ENCODE results near the gene PADI3. TPM values are rescaled to one million over a fixed set of nuclear protein-coding genes. Genes with fewer than 3 reads are reported as not detected.

PADI3 gene
- total and polyA plus RNA-seq, 2 of the 8 experiments (the other 6 are each of a cell fraction or from before 2014, with no cell fraction given): 0.37 to 0.94 TPM

DNA sequence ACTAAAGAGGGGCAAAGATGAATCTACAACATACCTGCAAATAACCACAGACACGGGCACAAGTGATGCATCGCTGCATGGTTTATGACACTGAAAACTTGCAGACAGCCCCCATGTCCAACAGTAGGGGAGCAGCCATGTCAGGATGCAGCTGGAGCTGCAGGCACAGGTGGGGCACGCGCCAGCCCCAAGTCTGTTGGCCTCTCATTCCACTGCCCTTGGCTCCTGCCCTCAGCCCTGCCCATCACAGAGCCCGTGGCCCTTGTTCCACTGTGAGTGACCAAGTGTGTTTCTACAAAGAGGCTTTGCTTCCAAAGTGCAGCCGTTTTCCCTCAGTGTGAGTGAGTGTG lies 55.9 kb downstream of the PADI3 start:
- H3K4me2 ChIP-seq (ENCODE audit: insufficient read depth in 1 of 2, low read depth in 2 of 2, low read length in 2 of 2): no peak overlapping the region
- no peak overlapping the region for H3K4me3 ChIP-seq (ENCODE audit: extremely low read depth in 1 of 4, insufficient read depth in 2 of 4, low read depth in 3 of 4, low read length in 4 of 4)
- WGBS, 2 experiments (ENCODE audit: extremely low coverage in 1 of 2, insufficient coverage in 1 of 2, insufficient read length in 1 of 2, insufficient replicate concordance in 2 of 2, low coverage in 1 of 2, low lambda C conversion rate in 2 of 2, missing lambda C conversion rate in 1 of 2): 80% methylated on average over 6 of the region's 6 CpGs; no CpG with 5 or more reads in 1 of the 2 experiments
- H3K23me2 ChIP-seq (ENCODE audit: low read depth, low read length): no peaks in the 10 kb centered on the region
- no peak overlapping the region for H3K23ac ChIP-seq (ENCODE audit: insufficient read length)
- FAIRE-seq (no peak), DNase-seq (ENCODE audit: low read depth in 1 of 2, low spot score in 2 of 2) (no peak)
- no peak overlapping the region for H2BK120ac ChIP-seq (replicated peaks; ENCODE audit: low read depth, low read length)
- 0 out of 2 replicates have a peak overlapping the region, but pooled peaks have one; percentile 7 for H4K8ac ChIP-seq (ENCODE audit: extremely low read depth, insufficient read depth, low read length)
- no peak overlapping the region for H3K27ac ChIP-seq (ENCODE audit: low read depth, low read length)
- ChIA-PET POLR2A (ENCODE audit: partially characterized antibody) (no interaction called here), CTCF (ENCODE audit: partially characterized antibody) (interaction anchor here (0.7 to 1.7 kb wide), 4 partner anchors 32 to 179 kb away, joined by 3 read pairs; no protein-coding TSS in a partner anchor)
- H2BK5ac ChIP-seq (ENCODE audit: low read depth, low read length): 0 out of 2 replicates have a peak overlapping the region, but pooled peaks have one; percentile 9
- H3K4me1 ChIP-seq (replicated peaks in 1 of 4; ENCODE audit: control insufficient read depth in 3 of 4, insufficient read depth in 4 of 4, low read length in 3 of 4): peaks cover 5 to 12% (median 8%) of the 10 kb centered on the region in 4 experiments
- no peaks in the 10 kb centered on the region for H3K27me3 ChIP-seq (replicated peaks in 1 of 4; ENCODE audit: control insufficient read depth in 3 of 4, extremely low read depth in 1 of 4, insufficient read depth in 3 of 4, low read length in 3 of 4)
- H3K14ac ChIP-seq (ENCODE audit: insufficient read length): no peak overlapping the region
- H2AFZ ChIP-seq (ENCODE audit: low read length): 0 out of 2 replicates have a peak overlapping the region, but pooled peaks have one; percentile 29
- no peak overlapping the region for H3K9ac ChIP-seq (replicated peaks in 1 of 4; ENCODE audit: extremely low read depth in 1 of 4, low read depth in 3 of 4, low read length in 3 of 4)
- H3K36me3 ChIP-seq (ENCODE audit: control insufficient read depth in 2 of 4, insufficient read depth in 4 of 4, low read length in 3 of 4): no peaks in the 10 kb centered on the region
- no peak overlapping the region for H2BK15ac ChIP-seq (ENCODE audit: low read length)
- H3K18ac ChIP-seq (ENCODE audit: extremely low read depth, low read length): no peak overlapping the region
- H2BK12ac ChIP-seq (ENCODE audit: low read depth, low read length): no peak overlapping the region
- no peaks in the 10 kb centered on the region for H4K20me1 ChIP-seq (replicated peaks in 1 of 2; ENCODE audit: control insufficient read depth in 1 of 2, insufficient read depth in 2 of 2, low read length in 2 of 2)
- H4K91ac ChIP-seq (replicated peaks; ENCODE audit: insufficient read length, low read length): no peak overlapping the region
- H3K4ac ChIP-seq (replicated peaks; ENCODE audit: insufficient read length, low read depth, low read length): no peak overlapping the region
- peaks cover 15 to 17% of the 10 kb centered on the region in 2 experiments for H3K9me3 ChIP-seq (ENCODE audit: insufficient read depth in 2 of 2, low read depth in 1 of 2, low read length in 1 of 2)
- no peak overlapping the region for H2BK20ac ChIP-seq (ENCODE audit: low read length)
- H2AK5ac ChIP-seq (ENCODE audit: low read depth, low read length): no peak overlapping the region
- no peak overlapping the region for H3K56ac ChIP-seq (replicated peaks; ENCODE audit: insufficient read length, low read depth, low read length)
- no peak overlapping the region for H4K5ac ChIP-seq (ENCODE audit: insufficient read length, low read depth, low read length)
- no peaks in the 10 kb centered on the region for H3K79me1 ChIP-seq (ENCODE audit: low read depth, low read length)
- H3K79me2 ChIP-seq (ENCODE audit: control insufficient read depth in 1 of 2, insufficient read depth in 2 of 2, low read length in 2 of 2): no peaks in the 10 kb centered on the region
- TF ChIP-seq RNF2 (IDR thresholded peaks at IDR 0.05; ENCODE audit: borderline replicate concordance, low read depth, low read length, missing control alignments, poor library complexity, severe bottlenecking) (no peak), PHF8 (conservative IDR thresholded peaks at IDR 0.05; ENCODE audit: low read depth, low read length) (no peak), SRF (IDR thresholded peaks at IDR 0.05; ENCODE audit: low read depth, low read length) (no peak), KDM1A (IDR thresholded peaks at IDR 0.05; ENCODE audit: borderline replicate concordance, low read length) (no peak), KDM5A (IDR thresholded peaks at IDR 0.05; ENCODE audit: low read length) (no peak), RAD21 (IDR thresholded peaks at IDR 0.05 in 1 of 2, conservative IDR thresholded peaks at IDR 0.05 in 1 of 2; ENCODE audit: low read depth in 2 of 2, low read length in 2 of 2) (no peak), SUZ12 (IDR thresholded peaks at IDR 0.05; ENCODE audit: low read length) (no peak), BCL11A (IDR thresholded peaks at IDR 0.05; ENCODE audit: low read depth in 2 of 2, low read length in 2 of 2) (no peak), TBP (IDR thresholded peaks at IDR 0.05; ENCODE audit: low read depth, low read length) (no peak), CREB1 (IDR thresholded peaks at IDR 0.05) (no peak), BACH1 (IDR thresholded peaks at IDR 0.05; ENCODE audit: low read length) (no peak), JUN (IDR thresholded peaks at IDR 0.05; ENCODE audit: low read depth, low read length) (no peak), CHD2 (IDR thresholded peaks at IDR 0.05; ENCODE audit: low read length) (no peak)

Data from H1 (cell line).